ENCODE data around the gene UNC13D.

DNA sequence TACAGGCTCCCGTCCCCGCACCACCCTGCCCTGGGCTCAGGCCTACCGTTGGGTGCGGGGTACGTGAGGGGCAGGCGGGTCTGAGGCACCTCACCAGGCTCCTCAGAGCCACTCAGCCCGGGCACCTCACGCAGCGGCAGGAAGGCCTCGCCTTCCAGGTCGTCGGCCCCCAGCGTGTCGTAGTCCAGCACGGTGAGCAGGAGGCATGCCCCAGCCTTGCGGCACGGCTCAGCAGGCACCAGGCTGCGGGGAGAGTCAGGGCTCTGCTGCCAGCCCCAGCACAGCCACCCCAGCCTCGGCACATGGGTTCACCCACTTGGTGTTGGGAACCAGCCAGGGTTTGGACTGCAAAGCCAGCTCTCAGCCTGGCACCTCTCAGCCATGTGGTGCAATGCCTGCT is 15.5 kb downstream of the UNC13D start:
- no peak for TF ChIP-seq POLR2AphosphoS5 (IDR thresholded peaks at IDR 0.05; ENCODE audit: low read depth, low read length)
- no peak for TF ChIP-seq RAD21 (IDR thresholded peaks at IDR 0.05; ENCODE audit: low read depth)
- no peak for TF ChIP-seq CTCF (IDR thresholded peaks at IDR 0.05 in 2 of 3, conservative IDR thresholded peaks at IDR 0.05 in 1 of 3; ENCODE audit: borderline replicate concordance in 1 of 3, insufficient read depth in 1 of 3, low read depth in 2 of 3, low read length in 2 of 3)
- no peak for TF ChIP-seq TCF7L2 (IDR thresholded peaks at IDR 0.05; ENCODE audit: borderline replicate concordance, extremely low read depth, insufficient read depth, insufficient read length)
- no peak for TF ChIP-seq EGR1 (IDR thresholded peaks at IDR 0.05; ENCODE audit: low read depth)
- TF ChIP-seq EZH2phosphoT487 (IDR thresholded peaks at IDR 0.05; ENCODE audit: borderline replicate concordance), result no peak
- no peak for TF ChIP-seq JUND (IDR thresholded peaks at IDR 0.05)
- TF ChIP-seq POLR2A (IDR thresholded peaks at IDR 0.05; ENCODE audit: borderline replicate concordance, extremely low read depth, insufficient read depth, insufficient read length), result no peak
- TF ChIP-seq ZBTB33 (IDR thresholded peaks at IDR 0.05; ENCODE audit: extremely low read depth, insufficient replicate concordance, low read length), result no peak
- TF ChIP-seq ZNF274 (IDR thresholded peaks at IDR 0.05; ENCODE audit: low read depth, low read length), result no peak
- TF ChIP-seq EZH2 (IDR thresholded peaks at IDR 0.05), result no peak
